NCI-H1105 treated with DMSO at 0.1 percent for 48 hours (cell line): Measurements from ENCODE around the gene ABR.
"Not testable (repeated sequence)": the region's sequence is repeated elsewhere in the genome, so short reads cannot be mapped to it uniquely, and the experiment has no call there.

Experiments used
- DNase-seq: peaks from one replicate; lab custom pipeline; 2025; lab: John Stamatoyannopoulos, UW

The ABR gene

GRCh38 chr17:1095090-1095852 lies 84.5 kb downstream of the ABR start:
- DNase-seq = no peak

DNA sequence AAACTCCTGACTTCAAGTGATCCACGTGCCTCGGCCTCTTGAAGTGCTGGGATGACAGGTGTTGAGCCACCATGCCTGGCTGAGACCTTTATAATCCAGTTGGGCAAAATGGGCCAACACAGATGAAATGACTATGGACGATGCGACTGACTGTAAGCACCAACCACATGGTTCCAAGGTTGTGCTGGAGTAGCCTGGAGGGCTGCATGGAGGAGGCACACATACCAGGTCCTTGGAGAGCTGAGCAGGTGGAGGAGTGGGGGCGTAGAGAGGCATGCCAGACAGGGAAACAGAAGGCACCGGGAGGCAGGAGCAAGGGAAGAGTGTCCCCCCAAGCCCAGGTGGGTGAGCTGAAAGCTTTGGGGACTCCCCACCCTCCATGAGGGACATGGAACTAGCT lies 85.2 kb downstream of the ABR start:
- DNase-seq = no peak

DNA sequence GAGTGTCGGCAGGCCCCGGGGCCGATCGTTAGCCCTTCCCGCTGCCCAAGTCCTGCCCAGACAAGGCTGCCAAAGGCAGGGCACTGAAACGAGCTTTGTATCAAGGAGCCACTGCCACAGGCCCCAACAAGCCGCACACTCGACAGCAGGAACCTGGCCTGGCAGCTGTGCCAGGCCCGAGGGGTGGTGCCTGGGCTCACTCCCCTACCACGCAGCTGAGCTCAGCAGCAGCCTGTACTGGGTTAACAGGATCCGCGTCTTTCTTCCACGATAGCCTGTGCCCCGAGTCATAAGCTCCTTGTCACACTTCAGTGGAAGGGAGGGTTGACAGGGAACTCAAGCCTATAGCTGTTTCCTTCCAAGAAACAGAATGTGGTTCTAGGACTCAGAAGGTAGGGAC lies 87.9 kb downstream of the ABR start:
- peak; percentile 76 for DNase-seq

DNA sequence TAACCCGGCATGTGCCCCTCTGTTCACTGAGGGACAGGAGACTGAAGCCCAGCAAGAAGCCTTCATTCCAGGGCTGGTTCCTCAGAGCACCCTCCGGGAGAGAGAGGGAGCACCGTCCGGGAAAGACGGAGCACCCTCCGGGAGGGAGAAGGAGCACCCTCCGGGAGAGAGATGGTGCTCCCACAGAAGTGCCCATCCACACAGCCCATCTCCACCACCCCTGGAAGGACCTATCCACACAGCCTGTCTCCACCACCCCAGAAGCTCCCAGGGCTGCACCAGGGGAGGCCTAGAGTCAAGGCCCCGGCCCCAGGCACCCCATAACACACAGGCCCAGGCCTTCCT lies 88.6 kb downstream of the ABR start:
- no peak for DNase-seq

DNA sequence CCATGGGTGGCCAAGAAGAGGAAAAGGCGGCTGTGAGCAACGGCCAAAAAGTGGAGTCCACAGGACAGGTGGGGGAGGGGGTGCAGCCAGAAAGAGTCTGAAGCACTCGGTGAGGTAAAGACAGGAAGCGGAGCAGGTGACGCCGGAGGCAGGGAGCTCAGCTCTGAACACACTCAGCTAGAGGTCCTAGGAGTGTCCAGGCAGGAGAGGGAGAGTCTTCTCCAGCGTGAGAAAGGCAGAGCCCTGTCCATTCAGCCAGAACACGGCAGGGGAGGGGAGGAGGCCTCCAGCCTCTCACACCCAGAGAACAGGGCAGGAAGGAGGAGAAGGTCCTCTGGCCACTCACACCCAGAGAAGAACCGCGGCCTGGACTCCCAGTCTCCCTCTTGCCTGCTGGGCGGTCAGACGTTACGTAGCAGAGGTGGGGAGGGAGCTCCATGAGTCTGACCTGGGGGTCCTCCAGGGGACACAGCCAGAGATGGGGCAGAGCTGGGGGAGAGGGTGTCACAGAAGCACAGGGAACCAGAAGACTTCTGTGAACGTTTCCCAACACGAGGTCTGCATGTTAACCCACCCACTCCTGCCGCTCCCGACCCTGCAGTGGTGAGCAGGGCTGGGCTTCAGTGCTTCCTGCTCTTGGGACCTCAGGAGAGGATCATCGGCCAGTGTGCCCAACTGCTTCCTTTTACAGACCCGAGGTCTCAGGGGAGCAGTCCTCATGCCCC lies 89.2 kb downstream of the ABR start:
- no peak for DNase-seq

- DNase-seq = no peak
Measured at GRCh38 chr17:1089915-1090314, 89.9 kb downstream of the ABR start.

DNA sequence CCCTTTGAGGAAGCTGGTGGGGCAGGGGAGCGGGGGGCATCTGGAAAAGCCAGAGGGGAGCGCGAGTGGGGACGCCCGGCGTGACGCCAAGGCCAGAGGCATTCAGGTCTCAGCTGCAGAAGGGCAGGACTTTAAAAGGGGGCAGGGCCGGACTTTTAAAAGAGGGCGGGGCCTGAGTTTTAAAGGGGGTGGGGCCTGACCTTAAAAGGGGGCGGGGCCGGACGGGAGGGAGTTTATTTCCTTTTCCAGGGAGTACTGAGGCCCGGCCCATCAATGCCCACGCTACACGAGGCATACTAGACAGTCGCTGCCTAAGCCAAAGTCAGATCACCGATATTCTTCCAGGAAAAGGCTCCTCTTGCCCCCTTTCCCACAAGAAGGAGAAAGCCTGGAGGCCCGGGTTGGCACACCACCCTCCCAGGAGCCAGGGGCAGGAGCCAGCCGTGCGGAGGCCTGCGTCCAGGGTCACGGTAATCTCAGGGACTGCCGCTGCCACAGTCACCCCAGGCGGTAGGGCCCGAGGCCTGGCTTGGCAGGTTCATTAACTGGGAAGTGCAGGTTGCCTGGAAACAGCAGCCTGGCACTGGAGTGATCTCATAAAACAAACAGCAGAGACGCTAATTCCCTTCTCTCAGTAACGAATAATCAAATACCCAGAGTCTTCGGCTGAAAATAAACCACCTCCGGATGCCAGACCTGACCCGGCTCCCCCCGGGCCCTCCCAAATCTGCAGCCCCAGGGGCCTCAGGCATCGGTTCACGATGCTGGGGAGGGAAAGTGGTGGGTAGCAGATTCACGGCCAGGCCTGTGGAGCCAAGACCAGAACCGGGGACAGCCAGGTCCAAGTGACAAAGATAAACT lies 92.2 kb downstream of the ABR start:
- peak; percentile 80 for DNase-seq

DNA sequence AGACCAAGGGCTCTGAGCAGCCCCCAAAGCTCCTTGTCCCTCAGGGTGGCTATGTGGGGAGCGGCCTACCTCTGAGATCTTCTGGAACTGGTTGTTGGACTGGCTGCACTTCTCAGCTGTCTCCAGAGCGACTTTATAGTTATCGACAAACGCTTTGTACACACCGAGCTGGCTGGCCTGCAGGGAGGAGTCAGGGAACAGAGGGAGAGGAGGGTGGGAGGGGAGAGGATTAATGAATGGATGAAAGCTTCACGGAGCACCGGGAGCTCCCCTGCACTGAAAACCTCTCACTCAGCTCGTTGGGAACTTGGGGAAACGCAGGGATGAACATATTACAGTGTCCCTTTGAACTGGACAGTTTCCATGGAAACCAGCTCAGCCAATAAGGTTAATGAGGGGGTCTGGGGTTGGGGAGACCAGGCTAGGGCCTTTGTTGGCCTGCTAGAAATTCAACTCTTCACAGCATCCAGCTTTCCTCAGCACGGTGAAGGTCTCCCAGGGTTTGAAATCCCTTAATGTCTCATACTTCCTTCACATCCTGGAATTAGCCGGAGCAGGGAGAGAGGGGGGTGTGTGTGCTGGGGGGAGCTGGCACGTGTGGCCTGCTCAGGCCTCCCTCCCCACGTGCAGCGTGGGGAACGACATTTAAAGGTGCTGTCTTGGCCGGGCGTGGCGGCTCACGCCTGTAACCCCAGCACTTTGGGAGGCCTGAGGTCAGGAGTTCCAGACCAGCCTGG lies 96.2 kb downstream of the ABR start:
- DNase-seq = no peak

DNA sequence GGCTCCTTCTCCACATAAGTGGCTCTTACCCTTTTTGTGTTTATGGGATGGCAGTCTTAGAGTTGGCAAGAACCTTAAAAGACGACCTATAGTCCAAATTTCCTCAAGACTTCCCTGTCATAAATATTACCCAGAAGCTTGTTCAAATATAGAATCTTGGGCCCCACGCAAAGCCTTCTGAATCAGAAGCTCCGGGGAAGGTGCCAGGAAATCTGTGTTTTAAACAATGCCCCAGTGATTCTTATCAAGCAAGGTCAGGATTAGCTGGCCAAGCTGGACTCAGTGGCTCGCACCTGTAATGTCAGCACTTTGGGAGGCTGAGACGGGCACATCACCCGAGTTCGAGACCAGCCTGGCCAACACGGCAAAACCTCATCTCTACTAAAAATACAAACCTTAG lies 97.2 kb downstream of the ABR start:
- no peak for DNase-seq

DNA sequence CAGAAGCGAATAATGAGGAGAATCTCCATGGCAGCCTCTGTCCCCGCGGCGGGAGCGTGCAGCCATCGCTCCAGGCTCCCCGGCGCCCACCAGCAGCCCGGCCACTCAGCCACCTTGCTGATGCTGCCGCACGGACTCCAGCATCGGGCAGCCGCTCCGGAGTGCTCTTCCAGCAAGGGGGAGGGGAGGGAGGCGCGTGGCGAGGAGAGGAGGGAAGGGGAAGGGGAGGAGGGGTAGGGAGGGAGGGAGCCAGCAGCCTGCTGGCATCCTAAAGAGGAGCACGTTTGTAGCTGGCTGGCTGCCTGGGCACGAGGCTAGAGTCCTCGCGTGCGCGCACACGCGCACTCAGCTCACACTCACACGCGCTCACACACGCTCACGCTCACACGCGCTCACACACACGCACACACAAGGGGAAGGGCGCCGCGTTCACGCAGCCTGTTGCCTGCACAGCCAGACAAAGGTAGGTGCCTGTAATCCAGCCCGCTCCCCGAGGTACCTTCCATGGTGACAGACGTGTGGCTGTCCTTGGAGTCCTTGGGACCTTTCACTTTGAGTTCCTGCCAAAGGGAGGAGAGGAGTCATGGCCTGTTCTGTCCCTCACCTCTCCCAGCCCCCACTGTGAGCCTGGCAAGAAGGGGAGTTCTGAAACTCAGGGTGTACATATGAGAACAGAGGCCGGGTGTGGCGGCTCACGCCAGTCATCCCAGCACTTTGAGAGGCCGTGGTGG lies 100.8 kb downstream of the ABR start:
- DNase-seq = no peak

- no peak for DNase-seq
Measured at GRCh38 chr17:1077986-1078711, 101.6 kb downstream of the ABR start.

- DNase-seq = no peak
Measured at GRCh38 chr17:1077581-1077985, 102.2 kb downstream of the ABR start.

- no peak for DNase-seq
Measured at GRCh38 chr17:1076982-1077302, 102.8 kb downstream of the ABR start.

DNA sequence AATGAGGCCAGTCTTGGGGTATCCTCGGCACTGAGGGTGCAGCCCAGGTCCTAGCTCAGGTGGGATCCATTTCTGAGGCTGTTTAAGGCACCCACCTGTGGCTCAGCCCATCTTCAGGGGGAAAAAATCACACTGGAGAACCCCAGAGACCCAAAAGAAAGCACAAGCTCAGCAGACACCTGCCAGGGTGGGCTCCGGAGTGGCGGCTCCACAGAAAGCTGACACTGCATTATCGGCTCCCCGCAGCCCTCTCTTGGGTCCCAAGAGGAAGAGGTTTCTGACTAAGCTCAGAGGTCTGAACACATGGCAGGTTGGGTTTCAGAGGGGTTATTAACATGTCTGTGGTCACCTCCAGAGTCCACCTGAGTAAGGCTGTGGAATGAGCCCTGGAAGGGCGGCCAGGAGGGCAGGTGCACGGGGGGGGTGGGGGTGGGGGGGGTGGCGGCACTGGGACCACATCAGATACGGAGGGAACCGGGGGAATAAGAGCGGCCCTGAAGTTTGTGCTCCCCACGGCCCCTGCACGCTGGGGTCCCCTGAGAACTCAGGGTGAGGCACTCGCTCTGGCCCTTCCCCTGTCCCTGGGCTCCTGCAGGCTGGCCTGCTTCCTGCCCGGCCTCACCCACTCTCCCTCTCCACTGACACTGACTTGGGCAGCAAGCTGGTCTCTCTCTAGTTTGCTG lies 103.3 kb downstream of the ABR start:
- no peak for DNase-seq

GRCh38 chr17:1074886-1075605 lies 104.7 kb downstream of the ABR start:
- DNase-seq = no peak

- DNase-seq = not testable (repeated sequence)
Measured at GRCh38 chr17:1073963-1074625, 105.7 kb downstream of the ABR start.

- peak; percentile 1 for DNase-seq
Measured at GRCh38 chr17:1073241-1073962, 106.4 kb downstream of the ABR start.

DNA sequence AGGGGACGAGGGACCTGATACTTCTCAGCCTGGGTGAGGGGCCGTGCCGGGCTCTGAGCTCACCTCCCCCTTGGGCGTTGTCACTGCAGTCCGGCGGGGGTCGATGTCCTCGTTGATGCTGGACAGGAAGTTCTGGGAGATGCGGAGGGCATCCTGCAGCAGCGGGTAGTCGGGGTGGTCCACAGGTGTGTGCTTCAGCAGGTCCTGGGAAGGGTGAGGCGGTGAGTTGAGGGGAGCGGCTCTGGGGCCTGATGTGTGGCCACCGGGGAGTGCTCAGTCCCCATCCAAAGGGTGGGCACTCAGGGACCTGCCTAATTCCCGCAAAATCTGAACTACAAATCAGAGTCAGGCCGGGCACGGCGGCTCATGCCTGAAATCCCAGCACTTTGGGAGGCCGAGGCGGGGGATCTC lies 107.2 kb downstream of the ABR start:
- DNase-seq = no peak
